GM10847 (cell line): ENCODE data around the gene CYTH3.

ENCODE experiments used
- POLR2A ChIP-seq: IDR thresholded peaks from 2 replicates; pipeline ENCODE4 v1.6.1; 2011; ENCODE audit not compliant: insufficient read length; ENCODE audit errors: extremely low read depth

The CYTH3 gene

DNA sequence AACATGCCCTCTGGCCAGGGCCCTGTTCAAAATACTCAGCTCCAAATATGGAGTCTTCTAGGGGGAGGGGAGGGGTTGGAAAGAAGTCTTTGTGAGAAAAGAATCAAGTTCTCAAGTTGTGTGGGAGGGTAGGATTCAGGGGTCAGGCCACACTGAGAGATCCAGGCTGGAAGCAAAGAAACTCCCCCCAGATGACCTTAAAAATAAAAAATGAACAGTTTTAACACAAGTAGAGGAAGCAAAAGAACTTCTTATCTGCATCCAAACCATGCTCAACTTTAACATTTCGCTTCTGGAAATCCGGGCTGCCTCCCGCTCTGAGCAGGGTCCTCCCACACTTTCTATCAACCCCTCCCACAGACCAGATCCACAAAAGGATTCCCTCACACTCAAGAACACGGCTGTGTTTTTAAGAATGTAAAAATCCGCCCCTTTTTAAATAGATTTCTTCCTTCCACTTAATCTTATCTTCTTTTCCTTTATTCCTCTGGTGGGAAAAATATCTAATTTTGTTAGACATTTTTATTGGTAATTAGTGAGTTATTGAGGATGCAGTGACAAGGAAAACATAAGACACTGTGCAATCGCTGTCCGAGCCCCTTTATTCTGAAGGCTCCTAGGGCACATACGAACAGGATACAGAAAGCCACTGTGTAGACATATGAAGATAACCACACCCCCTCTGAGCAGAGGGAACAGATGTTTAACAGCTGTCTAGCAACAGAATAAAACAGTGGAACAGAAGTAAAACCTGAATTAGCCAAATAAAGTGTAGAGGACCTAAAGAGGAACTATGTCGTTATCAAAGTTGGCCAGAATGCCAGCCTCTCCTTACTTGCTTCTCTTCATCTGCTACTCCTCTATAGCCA is 43.8 kb downstream of the CYTH3 start:
- TF ChIP-seq POLR2A, result no peak

DNA sequence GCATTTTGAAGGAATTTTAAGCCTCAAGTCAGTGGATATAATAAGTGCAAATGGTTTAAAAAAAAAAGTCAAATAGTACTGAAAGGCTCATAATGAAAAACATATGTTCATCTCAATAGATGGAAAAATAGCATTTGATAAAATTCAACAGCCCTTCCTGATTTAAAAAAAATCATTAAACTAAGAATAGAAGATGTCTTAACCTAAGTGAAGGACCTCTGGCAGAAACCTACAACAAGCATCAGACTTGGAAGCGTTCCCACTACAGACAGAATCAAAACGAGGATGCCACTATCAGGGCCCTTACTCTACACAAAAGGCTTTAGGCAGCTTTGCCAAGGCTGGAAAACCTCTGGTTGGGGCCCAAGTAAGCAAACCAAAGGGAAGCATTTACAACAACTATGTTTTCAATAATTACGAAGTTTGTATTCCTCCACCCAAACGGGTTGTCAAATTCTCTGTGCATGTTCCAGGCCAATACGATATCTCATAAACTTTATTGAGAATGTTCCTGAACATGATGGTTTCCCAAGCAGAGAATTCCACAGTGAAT is 45.1 kb downstream of the CYTH3 start:
- no peak for TF ChIP-seq POLR2A

DNA sequence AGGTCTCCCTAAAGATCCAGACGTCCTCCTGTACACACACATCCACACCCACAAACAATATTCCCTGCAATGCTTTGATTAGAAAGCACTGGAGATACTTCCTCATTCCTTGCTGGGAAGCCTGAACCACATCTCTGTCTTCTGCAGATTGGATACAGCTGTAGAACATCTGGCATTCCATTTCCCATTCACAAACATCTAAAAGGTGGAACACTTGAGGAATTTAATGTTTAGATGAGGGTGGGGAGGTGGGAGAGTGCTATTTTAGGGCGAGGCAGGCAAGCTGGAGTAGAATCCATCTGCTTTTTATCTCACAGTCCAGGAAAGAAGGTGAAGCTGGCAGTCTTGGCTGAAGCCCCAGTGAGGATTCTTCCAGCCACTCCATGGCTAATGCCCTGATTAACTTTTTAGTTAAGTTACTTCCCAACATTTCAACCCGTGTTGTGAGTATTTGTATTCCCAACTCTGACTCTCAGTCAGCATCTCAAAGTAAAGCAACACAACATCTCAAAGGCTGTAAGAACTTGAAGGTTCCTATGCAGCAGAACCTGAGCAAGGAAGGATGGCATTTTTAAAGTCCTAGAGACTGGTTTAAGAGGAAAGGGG is 46.1 kb downstream of the CYTH3 start:
- TF ChIP-seq POLR2A, result no peak

DNA sequence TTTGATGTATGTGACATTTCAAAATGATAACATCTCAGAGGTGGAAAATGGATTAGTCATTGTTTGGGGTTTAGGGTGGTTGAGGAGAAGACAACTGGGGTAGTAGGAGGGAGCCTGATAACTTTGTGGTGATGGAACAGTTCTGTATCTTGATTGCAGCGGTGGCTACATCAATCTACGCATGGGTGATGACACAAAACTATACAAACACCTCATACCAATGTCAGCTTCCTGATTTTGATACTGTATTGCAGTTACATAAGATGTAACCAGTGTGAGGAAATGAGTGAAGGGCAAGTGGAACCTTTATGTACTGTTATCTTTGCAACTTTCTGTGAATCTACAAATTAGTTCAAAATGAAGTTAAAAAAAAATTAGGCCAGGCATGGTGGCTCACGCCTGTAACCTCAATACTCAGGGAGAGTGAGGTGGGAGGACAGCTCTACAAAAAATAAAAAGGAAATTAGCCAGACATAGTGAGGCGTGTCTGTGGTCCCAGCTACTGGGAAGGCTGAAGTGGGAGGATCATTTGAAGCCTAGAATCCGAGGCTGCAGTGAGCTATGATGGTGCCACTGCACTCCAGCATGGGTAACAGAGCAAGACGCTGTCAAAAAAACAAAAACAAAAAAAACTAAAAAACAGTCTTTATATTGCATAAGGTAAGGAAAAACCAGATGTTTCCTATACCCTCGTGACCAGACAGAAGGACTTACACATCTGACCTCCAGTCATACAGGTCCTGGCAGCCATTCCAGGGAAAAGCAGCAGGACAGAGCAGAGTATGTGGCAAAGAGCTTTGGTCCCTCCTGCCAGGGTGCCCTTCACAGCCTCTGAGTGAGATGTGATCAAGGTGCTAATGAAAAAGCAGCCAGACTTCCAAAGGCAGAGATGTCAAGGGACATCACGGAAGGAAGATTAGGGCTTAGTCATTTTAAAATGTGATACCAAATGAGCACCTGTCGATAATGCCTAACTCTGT is 50.8 kb downstream of the CYTH3 start:
- no peak for TF ChIP-seq POLR2A

DNA sequence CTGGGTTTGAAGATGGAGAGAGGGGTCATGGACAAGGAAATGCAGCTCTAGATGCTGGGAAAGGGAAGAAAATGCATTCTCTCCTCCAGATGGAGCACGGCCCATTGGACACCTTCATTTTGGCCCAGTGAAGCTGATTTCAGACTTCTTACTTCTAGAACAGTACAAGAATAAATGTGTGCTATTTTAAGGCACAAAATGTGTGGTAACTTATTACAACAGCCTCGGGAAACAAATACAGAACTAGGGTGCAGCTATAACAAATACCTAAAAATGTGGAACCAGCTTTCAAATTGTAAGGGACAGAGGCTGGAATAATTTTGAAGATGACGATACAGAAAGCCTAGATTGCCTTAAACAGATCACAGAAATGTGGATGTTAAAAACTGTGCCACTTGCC is 54.1 kb downstream of the CYTH3 start:
- TF ChIP-seq POLR2A, result no peak

DNA sequence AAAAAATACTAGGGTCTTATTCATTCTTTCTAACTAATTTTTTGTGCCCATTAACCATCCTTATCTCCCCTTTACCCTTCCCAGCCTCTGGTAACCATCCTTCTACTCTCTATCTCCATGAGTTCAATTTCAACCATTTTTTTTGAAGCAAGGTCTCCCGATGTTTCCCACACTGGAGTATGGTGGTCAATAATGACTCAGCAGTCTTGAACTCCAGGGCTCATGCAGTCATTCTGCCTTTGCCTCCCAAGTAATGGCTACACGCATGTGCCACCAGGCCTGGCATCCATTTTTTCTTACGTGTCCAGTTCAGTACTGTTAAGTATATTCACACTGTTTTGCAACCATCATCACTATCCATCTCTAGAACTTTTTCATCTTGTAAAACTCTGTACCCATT is 60.4 kb downstream of the CYTH3 start:
- TF ChIP-seq POLR2A, result no peak

DNA sequence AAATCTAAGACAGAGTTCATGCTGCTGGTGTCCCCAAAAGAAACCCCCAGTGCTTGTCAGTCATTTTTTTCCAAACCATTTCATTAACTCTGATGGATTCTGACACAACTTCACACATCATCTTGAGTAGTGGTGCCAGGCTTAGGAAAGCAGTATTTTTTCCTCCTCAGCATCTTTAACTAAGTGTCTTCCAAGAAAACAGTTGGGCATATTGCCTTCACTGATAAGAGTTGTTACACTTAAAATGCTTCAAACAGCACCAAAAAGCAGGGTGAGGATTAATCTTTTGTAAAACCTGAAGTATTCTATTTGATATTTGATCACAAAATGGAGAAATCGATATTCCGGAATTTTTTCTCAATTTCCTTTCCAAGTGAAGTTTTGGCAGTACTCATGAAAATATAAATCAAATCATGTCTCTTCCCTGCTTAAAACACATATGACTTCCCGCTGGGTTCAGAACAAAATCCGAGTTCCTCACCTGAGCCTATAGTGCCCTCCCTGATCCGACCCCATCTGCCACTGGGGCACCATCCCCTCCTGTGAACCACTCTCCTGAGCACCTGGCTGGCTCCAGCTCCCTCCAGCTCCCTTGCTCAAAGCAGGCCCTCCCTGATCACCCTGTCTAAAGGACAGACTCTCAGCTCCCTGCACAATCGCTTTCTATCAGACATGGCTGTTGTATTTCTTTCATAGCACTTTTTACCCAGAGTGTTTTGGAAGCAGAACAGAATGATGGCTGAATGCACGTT is 61.6 kb downstream of the CYTH3 start:
- no peak for TF ChIP-seq POLR2A

DNA sequence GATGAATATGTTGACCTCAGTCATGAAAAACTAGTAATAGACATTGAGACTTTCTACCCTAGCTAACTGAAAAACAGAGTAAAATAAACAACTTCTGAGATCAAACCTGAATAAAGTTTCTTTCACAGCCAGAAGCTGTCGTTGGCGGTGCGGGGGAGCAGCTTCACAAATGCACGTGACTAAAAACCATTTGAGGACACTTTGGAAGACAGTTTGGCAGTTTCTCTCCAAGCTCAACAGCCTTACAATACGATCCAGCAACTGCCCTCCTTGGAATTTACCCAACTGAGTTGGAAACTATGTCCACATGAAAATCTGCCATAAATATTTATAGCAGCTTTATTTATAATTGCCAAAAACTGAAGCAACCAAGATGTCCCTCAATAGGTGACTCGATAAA is 63.1 kb downstream of the CYTH3 start:
- no peak for TF ChIP-seq POLR2A

DNA sequence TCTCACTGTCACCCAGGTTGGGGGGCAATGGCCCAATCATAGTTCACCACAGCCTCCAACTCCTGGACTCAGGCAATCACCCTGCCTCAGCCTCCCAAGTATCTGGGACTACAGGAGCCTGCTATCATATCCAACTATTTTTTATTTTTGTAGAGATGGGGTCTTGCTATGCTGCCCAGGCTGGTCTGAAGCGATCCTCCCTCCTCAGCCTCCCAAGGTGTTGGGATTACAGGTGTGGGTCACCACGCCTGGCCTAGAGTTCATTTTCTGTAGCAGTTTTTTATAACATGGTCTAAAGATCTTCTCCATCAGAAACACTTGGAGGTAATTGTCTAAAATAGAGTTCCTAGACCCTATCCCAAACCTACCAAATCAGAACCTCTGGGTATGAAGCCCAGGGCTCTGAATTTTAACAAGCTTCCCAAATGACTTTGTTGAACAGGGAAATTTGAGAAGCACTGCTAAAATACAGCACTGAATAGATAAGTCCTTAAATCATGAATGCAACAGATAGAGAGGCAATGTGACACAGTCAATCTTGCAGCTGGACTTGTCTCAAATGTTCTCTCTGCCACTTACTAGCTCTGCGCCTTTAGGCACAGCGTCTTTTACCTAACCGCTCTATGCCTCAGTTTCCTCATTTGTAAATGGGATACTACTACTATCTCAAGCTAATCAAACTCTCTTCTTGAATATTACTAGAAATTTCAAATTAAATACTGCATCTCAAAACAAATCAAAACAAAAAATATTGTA is 63.7 kb downstream of the CYTH3 start:
- no peak for TF ChIP-seq POLR2A

DNA sequence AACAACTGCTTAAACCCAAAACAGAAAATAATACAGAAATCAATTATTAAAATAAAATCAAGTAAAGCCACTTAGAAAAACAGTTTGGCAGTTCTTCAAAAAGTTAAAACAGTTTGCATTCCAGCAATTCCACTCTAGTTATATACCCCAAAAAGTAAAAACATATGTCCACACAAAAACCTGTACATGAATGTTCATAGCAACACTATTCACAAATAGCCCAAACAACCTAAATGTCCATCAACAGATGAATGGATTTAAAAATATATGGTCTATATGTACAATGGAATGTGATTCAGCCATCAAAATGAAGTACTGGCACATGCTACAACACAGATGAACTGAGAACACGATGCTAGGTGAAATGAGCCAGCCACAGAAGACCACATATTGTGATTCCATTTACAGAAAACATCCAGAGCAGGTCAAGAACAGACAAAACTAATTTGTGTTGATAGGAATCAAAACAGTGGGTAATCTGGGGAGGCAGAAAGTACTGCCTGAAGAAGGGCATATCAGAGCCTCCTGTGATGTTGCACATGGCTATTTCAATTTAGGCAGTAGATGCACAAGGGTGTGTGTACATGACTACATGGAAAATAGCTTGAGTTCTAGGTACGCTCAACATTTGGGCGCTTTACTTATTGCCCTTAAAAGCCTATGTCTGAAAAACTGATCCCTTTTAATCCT is 66.3 kb downstream of the CYTH3 start:
- TF ChIP-seq POLR2A, result no peak

DNA sequence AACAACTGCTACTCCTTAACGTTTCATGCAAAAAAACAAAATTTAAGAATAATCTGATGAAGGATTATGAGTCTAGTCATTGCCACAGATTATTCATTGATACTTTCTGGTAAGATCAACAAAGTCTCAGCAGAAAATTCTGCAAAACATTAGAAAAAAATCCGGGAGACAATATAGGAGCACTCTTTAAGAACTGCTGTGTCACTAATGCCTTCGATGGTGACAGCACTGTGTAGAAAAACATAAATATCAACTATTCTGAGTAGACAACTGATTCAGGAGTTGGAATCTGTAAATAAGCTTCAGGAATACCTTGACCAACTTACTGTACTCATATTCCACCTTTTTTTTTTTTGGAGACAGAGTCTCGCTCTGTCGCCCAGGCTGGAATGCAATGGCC is 69.0 kb downstream of the CYTH3 start:
- no peak for TF ChIP-seq POLR2A

DNA sequence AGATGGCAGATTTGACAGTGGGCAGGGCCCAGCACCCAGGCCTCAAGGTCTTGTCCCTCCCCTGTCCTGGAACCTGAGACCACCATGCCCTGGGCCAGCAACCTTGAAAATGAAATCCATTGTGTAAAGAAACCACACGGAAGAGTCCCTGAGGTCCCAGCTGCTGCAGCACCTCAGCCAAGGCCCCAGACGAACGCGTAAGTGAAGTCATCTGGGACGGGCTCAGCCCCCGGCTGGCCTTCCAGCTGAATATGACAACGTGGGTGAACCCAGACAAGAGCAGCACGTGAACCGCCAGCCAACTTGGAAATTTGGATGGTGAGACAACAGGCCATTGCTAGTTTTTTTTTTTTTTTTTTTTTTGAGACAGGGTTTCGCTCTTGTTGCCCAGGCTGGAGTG is 70.3 kb downstream of the CYTH3 start:
- no peak for TF ChIP-seq POLR2A

DNA sequence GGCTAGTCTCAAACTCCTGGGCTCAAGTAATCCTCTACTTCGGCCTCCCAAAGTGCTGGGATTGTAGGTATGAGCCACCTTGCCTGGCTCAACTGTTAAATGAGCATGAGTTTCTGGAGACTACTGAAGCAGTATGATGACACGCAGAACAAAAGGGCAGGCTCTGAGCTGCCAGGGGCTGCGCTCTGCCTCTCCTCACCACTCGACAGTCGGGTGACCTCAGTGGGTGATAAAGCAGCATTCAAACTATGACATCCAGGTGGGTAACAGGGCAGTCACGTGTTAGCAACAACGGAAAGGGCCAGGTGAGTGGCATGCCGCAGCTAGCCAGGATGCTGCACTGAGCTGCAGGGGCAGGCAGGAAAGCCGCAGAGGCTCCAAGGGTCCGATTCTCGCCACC is 71.5 kb downstream of the CYTH3 start:
- no peak for TF ChIP-seq POLR2A
